Activated CD4-positive, alpha-beta memory T cell treated with anti-CD3 and anti-CD28 coated beads for 36 hours (primary cell): ENCODE results near the gene PAK1. TPM values are rescaled to one million over a fixed set of nuclear protein-coding genes. Genes with fewer than 3 reads are reported as not detected.
A peak's percentile ranks its signal among the peaks of the same experiment; 100 is the strongest.

ENCODE experiments used
- CTCF ChIA-PET: fragments of 350-600 bp; sonication (Branson Sonifier 250); formaldehyde crosslinking; loops from one replicate; lab custom pipeline; 2021; ENCODE audit warnings: antibody characterized with exemption, inconsistent platforms; lab: Charles Lee
- POLR2A ChIA-PET: fragments of 350-600 bp; sonication (Branson Sonifier 250); formaldehyde crosslinking; loops from one replicate; lab custom pipeline; 2021; ENCODE audit warnings: antibody characterized with exemption; lab: Charles Lee
- DNase-seq: peaks from one replicate; pipeline ENCODE4 v3.0.0-alpha.2; 2020
- H3K27ac Mint-ChIP-seq: one replicate; pipeline ENCODE4 v1.8.0; 2021; ENCODE audit warnings: mixed read lengths
- H3K27me3 Mint-ChIP-seq: one replicate; pipeline ENCODE4 v1.8.0; 2021; ENCODE audit warnings: mixed read lengths
- H3K36me3 Mint-ChIP-seq: one replicate; pipeline ENCODE4 v1.8.0; 2021; ENCODE audit warnings: mixed read lengths
- H3K4me1 Mint-ChIP-seq: one replicate; pipeline ENCODE4 v1.8.0; 2021; ENCODE audit warnings: low read depth, mixed read lengths
- H3K4me3 Mint-ChIP-seq: one replicate; pipeline ENCODE4 v1.8.0; 2021; ENCODE audit warnings: mild to moderate bottlenecking, mixed read lengths
- H3K9me3 Mint-ChIP-seq: one replicate; pipeline ENCODE4 v1.8.0; 2021; ENCODE audit warnings: mixed read lengths
- intact Hi-C: fragments of 100-400 bp; cut with micrococcal nuclease; formaldehyde crosslinking; loops from one replicate; pipeline ENCODE4 v1.15.1; 2023
- total RNA-seq, 2 experiments: library from RNA; stranded (reverse); gene quantifications; one replicate each; pipeline ENCODE4 v1.2.3, GENCODE V29; 2021

PAK1 gene
- total RNA-seq, 2 experiments from 2014 or later, result 30.4 to 33.1 TPM

DNA sequence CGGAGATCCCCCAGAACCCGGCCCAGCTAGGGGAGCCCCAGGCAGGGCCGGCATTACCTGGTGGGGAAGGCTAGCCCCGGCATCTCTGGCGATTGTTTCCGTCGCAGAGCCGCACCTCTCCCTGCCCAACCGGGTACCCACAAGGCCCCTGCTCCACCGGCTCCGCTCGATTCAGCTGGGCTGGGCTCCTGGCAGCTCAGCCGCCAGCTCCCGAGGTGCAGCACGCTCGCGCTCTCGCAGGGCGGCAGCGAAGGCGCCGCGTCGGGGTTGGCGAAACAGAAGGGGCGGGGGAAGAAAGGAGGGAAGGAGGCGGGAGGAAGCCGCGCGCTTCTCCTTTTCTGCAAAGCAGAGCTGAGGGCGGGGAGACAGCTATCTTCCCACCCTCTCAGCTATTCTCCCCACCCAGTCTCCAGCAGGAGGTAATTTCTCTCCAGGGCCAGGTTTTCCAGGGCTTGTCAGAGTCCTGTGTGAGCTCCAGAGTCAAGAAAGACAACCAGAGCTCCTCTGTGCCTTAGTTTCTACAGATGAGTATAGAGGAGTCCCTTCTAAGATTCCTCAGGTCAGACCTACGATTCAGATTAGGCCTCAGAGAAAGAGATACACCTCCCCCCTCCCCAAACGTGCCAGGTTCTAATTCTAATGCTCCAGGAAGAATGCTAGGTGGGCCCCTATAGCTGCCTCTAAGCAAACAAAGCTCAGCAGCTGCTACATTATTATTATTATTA is 62.0 kb downstream of the PAK1 start:
- peak; percentile 89 for DNase-seq

DNA sequence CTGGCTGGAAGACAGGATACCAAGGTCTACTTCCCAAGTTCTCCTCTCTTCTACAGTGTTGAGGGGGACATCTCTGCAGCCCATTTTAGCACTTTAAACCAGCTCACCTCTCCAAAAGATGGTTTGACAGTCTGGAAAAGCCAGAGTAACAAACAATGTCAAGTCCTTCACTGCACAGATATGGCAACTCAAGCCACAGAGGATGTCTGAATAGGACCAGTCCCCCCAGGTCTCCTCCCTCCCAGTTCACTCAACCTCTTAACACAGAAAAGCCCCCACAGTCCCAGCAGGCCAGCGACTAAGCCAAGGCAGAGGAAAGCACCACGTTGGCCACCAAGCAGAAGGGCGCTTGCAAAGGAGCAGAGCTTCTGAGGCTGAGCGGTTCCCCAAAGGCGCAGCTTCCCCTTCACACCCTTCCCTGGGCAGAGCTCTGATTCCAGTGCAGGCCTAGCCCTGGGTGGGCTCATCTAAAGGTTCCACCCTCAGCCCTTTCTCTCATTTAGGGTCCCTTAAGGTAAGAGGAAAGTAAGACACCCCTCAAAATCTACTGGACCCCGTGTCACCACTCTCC is 62.7 kb downstream of the PAK1 start:
- peak; percentile 34 for DNase-seq
- intact Hi-C loops, result no loop called here
- ChIA-PET POLR2A (no interaction called here), CTCF (interaction anchor here (0.8 to 1.9 kb wide), 5 partner anchors 9 to 284 kb away, joined by 3 to 7 read pairs (median 4); no protein-coding TSS in a partner anchor)
- Mint-ChIP-seq H3K9me3 (no peaks in the 10 kb centered on the region), H3K27ac (no peak overlapping the region), H3K4me1 (peaks cover 18% of the 10 kb centered on the region), H3K27me3 (no peaks in the 10 kb centered on the region), H3K36me3 (no peaks in the 10 kb centered on the region), H3K4me3 (peak overlapping the region; percentile 85)

More for the DNA sequence above, 62.0 kb downstream of the PAK1 start:
- ChIA-PET CTCF (interaction anchor here (0.7 to 1.9 kb wide), 6 partner anchors 10 to 285 kb away, joined by 3 to 7 read pairs (median 4); no protein-coding TSS in a partner anchor), POLR2A (no interaction called here)
- Mint-ChIP-seq H3K9me3 (no peaks in the 10 kb centered on the region), H3K27ac (peak overlapping the region; percentile 28), H3K4me3 (peak overlapping the region; percentile 85), H3K27me3 (no peaks in the 10 kb centered on the region), H3K4me1 (peaks cover 18% of the 10 kb centered on the region), H3K36me3 (no peaks in the 10 kb centered on the region)
- intact Hi-C loops, result no loop called here

DNA sequence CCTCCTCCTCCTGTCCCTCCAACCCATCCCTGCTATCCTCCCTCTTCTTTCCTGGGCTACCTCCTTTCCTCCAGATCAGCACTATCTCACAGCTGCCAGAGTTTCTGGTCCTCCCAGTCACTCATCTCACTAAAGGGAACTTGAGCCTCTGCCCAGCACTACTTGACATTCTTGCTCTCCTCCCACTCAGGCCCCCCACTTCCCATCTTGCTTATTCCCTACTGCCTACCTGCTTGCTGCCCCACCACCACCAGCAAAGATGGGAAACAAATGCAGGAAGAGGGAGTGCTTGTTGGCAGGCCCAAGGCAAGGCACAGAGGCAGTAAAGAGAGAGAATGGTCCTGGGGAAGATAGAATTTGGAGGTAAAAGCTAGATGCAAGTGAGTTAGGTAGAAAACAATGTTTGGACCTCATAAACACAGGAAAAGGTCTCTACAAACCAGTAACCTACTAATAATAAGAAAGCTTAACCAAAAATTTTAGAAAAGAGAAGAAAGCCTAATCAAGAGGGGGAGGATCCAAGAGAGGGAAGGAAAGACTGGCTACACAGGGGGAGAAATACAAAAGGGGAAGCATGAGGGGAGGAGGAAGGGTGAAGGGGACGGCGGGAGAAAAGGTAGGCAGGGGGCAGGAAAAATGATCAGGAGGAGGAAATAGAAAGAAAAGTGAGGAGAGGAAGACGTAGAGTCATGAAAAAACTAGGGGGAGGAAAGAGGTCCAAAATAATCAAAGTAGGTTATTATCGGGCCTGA is 63.6 kb downstream of the PAK1 start:
- DNase-seq, result no peak
- H3K36me3 Mint-ChIP-seq, result no peaks in the 10 kb centered on the region
- ChIA-PET CTCF (no interaction called here), POLR2A (no interaction called here)
- H3K4me1 Mint-ChIP-seq, result peaks cover 18% of the 10 kb centered on the region
- no peak overlapping the region for H3K4me3 Mint-ChIP-seq
- intact Hi-C loops, result no loop called here
- no peaks in the 10 kb centered on the region for H3K9me3 Mint-ChIP-seq
- H3K27ac Mint-ChIP-seq, result no peak overlapping the region
- no peaks in the 10 kb centered on the region for H3K27me3 Mint-ChIP-seq

DNA sequence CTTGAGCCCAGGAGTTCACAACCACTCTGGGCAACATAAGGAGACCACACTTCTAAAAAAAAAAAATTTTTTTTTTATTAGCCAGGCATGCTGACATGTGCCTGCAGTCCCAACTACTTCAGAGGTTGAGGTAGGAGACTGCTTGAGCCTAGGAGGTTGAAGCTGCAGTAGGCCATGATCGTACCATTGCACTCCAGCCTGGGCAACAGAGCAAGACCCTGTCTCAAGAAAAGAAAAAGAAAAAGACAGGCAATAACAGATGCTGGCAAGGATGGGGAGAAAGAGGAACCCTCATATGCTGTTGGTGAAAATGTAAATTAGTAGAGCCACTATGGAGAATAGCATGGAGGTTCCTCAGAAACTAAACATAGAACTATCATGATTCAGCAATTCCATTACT is 64.8 kb downstream of the PAK1 start:
- ChIA-PET POLR2A (no interaction called here), CTCF (no interaction called here)
- peaks cover 18% of the 10 kb centered on the region for H3K4me1 Mint-ChIP-seq
- no peaks in the 10 kb centered on the region for H3K27me3 Mint-ChIP-seq
- H3K9me3 Mint-ChIP-seq, result no peaks in the 10 kb centered on the region
- DNase-seq, result no peak
- no peaks in the 10 kb centered on the region for H3K36me3 Mint-ChIP-seq
- no peak overlapping the region for H3K27ac Mint-ChIP-seq
- H3K4me3 Mint-ChIP-seq, result no peak overlapping the region
- intact Hi-C loops, result no loop called here

DNA sequence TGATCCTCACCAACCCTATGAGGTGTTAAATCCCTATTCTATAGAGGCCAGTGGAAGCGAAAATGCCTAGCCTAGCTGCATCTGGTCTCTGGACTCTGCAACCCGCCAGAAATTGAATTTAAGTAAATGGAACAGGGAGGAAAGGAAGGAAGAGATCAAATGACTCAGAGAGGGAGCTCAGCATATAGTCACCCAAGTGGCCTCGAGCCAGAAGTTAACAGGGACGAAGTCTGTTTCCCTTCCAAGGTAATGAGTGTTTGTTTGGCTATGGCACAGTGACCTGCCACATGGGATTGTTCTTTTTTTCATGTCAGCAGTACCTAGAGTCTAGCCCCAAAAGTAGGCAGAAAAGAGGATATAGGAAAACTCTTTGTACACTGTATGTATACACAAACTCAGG is 66.3 kb downstream of the PAK1 start:
- CTCF ChIA-PET, result no interaction called here
- H3K4me3 Mint-ChIP-seq, result no peak overlapping the region
- DNase-seq, result no peak
- intact Hi-C loops, result no loop called here
- H3K4me1 Mint-ChIP-seq, result peaks cover 18% of the 10 kb centered on the region
- H3K27ac Mint-ChIP-seq, result no peak overlapping the region
- H3K9me3 Mint-ChIP-seq, result no peaks in the 10 kb centered on the region
- POLR2A ChIA-PET, result no interaction called here
- H3K27me3 Mint-ChIP-seq, result no peaks in the 10 kb centered on the region
- H3K36me3 Mint-ChIP-seq, result no peaks in the 10 kb centered on the region

DNA sequence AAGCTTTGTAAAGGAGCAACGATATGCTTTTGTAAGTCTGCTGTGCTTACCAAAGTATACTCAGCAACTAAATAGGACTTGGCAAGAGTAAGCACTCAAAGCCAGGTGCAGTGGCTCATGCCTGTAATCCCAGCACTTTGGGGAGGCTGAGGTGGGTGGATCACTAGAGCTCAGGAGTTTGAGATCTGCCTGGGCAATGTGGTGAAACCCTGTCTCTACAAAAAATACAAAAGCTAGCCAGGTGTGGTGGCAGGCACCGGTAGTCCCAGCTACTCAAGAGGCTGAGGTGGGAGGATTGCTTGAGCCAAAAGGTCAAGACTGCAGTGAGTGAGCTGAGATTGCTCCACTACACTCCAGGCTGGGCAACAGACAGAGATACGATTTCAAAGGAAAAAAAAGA is 67.5 kb downstream of the PAK1 start:
- DNase-seq, result no peak
- intact Hi-C loops, result no loop called here
- Mint-ChIP-seq H3K36me3 (no peaks in the 10 kb centered on the region), H3K4me1 (peaks cover 18% of the 10 kb centered on the region), H3K27me3 (no peaks in the 10 kb centered on the region), H3K4me3 (no peak overlapping the region), H3K9me3 (no peaks in the 10 kb centered on the region), H3K27ac (no peak overlapping the region)
- ChIA-PET POLR2A (no interaction called here), CTCF (no interaction called here)

DNA sequence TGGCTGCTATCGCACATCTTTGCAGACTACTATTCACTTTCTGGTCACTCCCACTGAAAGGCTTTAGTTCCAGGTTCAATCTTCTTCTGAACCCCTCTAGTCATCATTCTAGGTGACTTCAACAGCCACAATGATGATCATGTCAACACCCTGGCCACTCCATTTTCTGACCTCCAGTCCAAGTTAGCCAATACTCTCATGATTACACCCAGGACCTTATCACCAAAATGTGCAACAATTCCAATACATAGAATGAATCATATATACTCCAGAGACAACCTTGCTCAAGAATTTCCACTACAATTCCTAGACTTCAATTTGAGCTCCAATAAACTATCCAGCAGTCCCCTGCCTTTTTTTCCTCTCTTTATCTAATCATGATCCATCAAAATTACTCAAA is 70.7 kb downstream of the PAK1 start:
- no peaks in the 10 kb centered on the region for H3K27me3 Mint-ChIP-seq
- DNase-seq, result no peak
- no peak overlapping the region for H3K4me3 Mint-ChIP-seq
- peaks cover 4% of the 10 kb centered on the region for H3K4me1 Mint-ChIP-seq
- peaks cover 2% of the 10 kb centered on the region for H3K36me3 Mint-ChIP-seq
- intact Hi-C loops, result no loop called here
- POLR2A ChIA-PET, result no interaction called here
- CTCF ChIA-PET, result no interaction called here
- H3K9me3 Mint-ChIP-seq, result no peaks in the 10 kb centered on the region
- H3K27ac Mint-ChIP-seq, result no peak overlapping the region

DNA sequence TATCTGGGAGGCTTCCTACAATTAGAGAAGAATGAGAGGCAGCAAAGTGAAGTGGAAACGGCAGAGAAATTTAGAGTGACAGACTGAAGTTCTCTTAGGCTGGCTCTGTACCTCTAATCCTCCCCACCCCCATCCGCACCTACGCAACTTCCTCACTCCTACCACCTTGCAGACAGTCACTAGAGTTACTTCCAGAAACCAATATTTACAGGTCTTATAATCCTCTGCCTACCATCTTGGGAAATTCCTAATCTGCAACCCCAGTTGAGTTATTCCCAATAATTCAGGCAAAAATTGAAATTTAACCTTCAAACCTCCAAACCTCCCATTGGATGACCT is 71.7 kb downstream of the PAK1 start:
- no peak for DNase-seq
- Mint-ChIP-seq H3K27ac (no peak overlapping the region), H3K4me3 (no peak overlapping the region)

DNA sequence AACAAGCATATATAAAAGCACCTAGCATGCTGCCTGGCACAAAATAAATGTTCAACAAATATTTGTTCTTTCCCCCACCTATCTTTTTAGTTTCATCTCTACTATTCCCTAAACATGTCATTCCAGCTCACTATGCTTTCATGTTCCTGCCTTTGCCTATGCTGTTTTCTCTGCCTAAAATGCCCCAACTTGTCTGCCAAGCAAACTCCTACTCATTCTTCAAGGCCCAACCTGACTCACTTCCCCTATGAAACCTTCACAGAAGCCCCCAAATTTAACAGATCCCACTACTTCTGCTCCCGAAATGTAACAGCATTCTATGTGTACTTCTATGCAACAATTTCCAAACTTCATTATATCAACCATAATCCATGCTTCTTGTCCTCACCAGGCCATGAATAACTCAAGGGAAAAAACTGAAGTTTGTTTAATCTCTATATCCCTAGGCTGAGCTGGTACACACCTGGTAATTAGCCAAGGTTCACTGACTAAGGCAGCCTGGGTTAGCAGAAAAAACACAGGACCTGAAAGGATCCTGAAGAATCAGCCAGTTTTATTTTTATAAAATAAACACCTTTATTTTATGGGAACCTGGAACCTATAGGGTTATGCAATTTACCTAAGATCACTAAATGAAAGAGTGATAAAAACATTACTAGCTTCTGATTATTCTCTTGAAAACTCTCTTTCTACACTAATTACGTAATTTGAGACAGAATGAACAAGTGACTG is 72.2 kb downstream of the PAK1 start:
- ChIA-PET POLR2A (no interaction called here), CTCF (interaction anchor here (1.1 to 1.2 kb wide), 2 partner anchors 10 to 147 kb away, joined by 3 to 4 read pairs; no protein-coding TSS in a partner anchor)
- peaks cover 4% of the 10 kb centered on the region for H3K4me1 Mint-ChIP-seq

More for the DNA sequence above, 71.7 kb downstream of the PAK1 start:
- Mint-ChIP-seq H3K4me1 (peaks cover 4% of the 10 kb centered on the region), H3K27me3 (no peaks in the 10 kb centered on the region), H3K36me3 (peaks cover 2% of the 10 kb centered on the region), H3K9me3 (no peaks in the 10 kb centered on the region)
- POLR2A ChIA-PET, result no interaction called here
- CTCF ChIA-PET, result interaction anchor here (1.1 kb wide), 1 partner anchor 10 kb away, joined by 3 read pairs; no protein-coding TSS in a partner anchor
- intact Hi-C loops, result no loop called here

DNA sequence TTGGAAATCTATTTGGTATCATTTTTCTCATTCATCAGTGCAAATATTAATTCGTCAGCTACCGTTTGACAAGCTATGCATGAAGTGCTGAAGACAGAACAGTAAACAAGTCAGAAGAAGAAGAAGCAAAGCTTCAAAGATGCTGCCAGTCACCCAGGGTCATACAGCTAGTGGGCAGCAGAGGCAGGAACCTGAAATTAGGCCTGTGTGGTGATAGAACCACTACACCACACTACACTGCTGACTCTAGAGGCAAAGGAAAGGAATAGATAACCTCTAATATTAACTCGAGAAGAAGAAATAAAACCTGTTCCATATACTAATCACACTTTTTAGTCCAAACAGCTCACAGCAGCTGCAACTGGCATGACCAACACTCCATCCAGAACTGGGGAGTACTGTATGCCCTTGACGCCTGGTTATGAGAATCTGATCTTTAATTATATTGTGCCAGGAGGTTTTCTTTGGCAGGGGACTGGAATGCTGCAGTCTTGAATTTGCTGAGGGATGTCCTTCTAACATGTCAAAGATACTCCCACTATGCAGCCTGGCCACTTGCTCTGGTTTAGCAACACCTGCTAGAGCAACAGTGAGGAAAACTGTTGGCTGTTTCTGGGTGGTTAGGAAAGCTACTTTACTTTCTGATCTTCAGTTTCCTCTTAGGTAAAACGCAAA is 73.0 kb downstream of the PAK1 start:
- intact Hi-C loops, result no loop called here
- Mint-ChIP-seq H3K9me3 (no peaks in the 10 kb centered on the region), H3K27ac (no peak overlapping the region), H3K27me3 (no peaks in the 10 kb centered on the region), H3K4me1 (peaks cover 4% of the 10 kb centered on the region), H3K4me3 (no peak overlapping the region), H3K36me3 (peaks cover 2% of the 10 kb centered on the region)
- no peak for DNase-seq
- ChIA-PET POLR2A (no interaction called here), CTCF (interaction anchor here (1.2 kb wide), 1 partner anchor 147 kb away, joined by 4 read pairs; no protein-coding TSS in a partner anchor)

More for the DNA sequence above, 72.2 kb downstream of the PAK1 start:
- Mint-ChIP-seq H3K27me3 (no peaks in the 10 kb centered on the region), H3K27ac (no peak overlapping the region), H3K4me3 (no peak overlapping the region), H3K9me3 (no peaks in the 10 kb centered on the region), H3K36me3 (peaks cover 2% of the 10 kb centered on the region)
- no peak for DNase-seq
- intact Hi-C loops, result no loop called here

DNA sequence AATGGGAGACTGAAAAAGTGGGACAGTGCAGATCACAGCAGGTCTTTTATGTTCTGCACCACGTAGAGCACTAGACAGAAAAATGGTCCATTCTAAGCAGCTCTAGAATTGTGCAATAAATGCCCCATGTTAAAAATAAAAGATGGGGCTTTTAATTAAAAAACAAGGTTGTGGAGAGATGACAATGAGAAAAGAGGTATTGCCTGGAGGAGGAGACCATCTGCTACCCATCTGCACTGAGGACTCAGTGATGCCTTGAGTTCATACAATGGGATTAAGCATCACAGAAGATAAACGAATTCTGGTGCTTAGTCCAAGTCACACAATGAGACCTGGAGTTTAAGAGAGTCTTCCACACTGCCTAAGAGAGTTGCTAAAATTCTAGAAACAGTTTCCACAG is 73.6 kb downstream of the PAK1 start:
- Mint-ChIP-seq H3K27ac (no peak overlapping the region), H3K9me3 (no peaks in the 10 kb centered on the region), H3K27me3 (no peaks in the 10 kb centered on the region), H3K4me3 (no peak overlapping the region), H3K4me1 (peaks cover 4% of the 10 kb centered on the region), H3K36me3 (peaks cover 2% of the 10 kb centered on the region)
- ChIA-PET POLR2A (no interaction called here), CTCF (interaction anchor here (1.2 kb wide), 1 partner anchor 148 kb away, joined by 4 read pairs; no protein-coding TSS in a partner anchor)
- no peak for DNase-seq
- intact Hi-C loops, result no loop called here
